ENCODE data around the gene MLXIP.

The MLXIP gene

GRCh38 chr12:122085591-122085990, 7.0 kb downstream of the MLXIP start:
- TF ChIP-seq Cebpa-rat (IDR thresholded peaks at IDR 0.05) = no peak
- peaks cover 93% of the 10 kb centered on the region for H3K4me1 ChIP-seq
- peak overlapping the region; percentile 80 for H3K9ac ChIP-seq
- H3K4me2 ChIP-seq = peak overlapping the region; percentile 97
- H3K27ac ChIP-seq = peak overlapping the region; percentile 98
- H3K4me3 ChIP-seq = peak overlapping the region; percentile 57
- H3K36me3 ChIP-seq = peaks cover 63% of the 10 kb centered on the region
- no peaks in the 10 kb centered on the region for H3K27me3 ChIP-seq
- no peaks in the 10 kb centered on the region for H3K9me3 ChIP-seq
- peaks cover 99% of the 10 kb centered on the region for H4K20me1 ChIP-seq

GRCh38 chr12:122086116-122086515, 7.6 kb downstream of the MLXIP start:
- Histone ChIP-seq H3K4me2 (peak overlapping the region; percentile 97), H4K20me1 (peaks cover 100% of the 10 kb centered on the region), H3K9ac (peak overlapping the region; percentile 80), H3K9me3 (no peaks in the 10 kb centered on the region), H3K4me1 (peaks cover 97% of the 10 kb centered on the region), H3K27ac (peak overlapping the region; percentile 98), H3K27me3 (no peaks in the 10 kb centered on the region), H3K36me3 (peaks cover 68% of the 10 kb centered on the region), H3K4me3 (peak overlapping the region; percentile 57)
- no peak for TF ChIP-seq Cebpa-rat (IDR thresholded peaks at IDR 0.05)

DNA sequence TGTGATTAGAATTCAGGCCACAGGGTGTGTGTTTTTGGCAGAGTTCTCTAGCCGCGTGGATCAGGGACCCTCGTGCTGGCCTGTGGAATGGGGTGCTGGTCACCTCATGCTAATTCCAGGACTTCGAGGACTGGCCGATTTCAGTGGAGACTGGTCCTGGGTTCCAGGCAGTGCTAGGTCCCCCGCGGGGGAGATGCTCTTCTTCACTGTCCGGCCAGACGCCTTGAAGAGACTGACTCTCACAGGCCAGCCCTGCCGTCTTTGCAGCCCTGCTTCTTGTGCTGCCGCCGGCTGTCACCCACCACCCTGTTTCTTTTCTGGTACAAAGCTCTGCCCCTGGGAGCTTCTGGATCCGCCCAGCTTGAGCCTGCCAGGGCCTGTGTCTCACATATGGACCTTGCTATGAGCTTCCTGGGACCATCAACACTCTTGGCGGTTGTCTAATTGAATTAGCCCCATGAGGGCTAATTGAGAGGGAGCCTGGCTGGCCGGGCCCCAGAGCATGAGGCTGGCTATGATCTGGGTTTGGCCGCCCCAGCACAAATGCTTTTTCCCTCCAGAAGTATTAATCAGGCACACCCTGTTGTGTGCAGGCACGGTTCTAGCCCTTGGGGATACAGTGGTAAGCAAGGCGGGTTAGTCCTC, 8.2 kb downstream of the MLXIP start:
- Histone ChIP-seq H3K4me1 (peaks cover 99% of the 10 kb centered on the region), H4K20me1 (peaks cover 100% of the 10 kb centered on the region), H3K9ac (peak overlapping the region; percentile 80), H3K4me2 (peak overlapping the region; percentile 97), H3K9me3 (no peaks in the 10 kb centered on the region), H3K27me3 (no peaks in the 10 kb centered on the region), H3K4me3 (peak overlapping the region; percentile 57), H3K27ac (peak overlapping the region; percentile 98), H3K36me3 (peaks cover 74% of the 10 kb centered on the region)
- no peak for TF ChIP-seq Cebpa-rat (IDR thresholded peaks at IDR 0.05)

DNA sequence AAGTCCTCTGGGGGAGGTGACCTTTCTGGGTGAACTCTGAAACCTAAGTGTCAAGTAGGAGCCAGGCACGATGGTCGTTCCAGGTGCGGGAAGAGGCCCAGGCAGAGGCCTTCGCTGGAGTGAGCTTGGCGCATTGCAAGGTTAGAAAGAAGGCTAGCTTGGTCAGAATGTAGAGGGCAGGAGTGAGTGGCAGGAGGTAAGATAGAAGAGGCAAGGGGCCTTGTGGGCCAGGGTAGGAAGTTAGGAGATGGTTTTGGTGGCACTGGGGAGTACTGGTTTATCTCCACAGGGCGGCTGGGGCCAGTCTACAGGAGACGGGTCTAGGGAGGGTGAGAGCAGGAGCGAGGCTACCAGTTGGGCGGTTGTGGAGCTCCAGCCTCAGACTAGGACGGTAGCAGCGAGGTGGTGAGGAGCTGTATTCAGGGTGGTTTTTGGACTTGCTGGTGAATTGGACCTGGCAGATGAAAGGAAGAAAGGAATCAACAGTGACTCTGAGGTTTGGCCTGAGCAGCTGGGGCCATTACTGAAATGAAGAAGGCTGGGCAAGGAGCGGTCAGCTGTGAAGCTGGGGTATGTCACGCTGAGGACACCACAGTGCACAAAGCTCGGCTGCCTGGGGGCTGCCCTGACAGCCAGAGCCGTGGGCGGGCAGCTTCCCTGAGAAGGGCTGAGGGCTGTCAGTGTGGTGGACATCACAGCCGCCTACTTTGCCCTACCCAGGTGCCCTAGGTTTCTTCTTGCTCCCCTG, 9.0 kb downstream of the MLXIP start:
- Histone ChIP-seq H3K27me3 (no peaks in the 10 kb centered on the region), H3K27ac (peak overlapping the region; percentile 98), H3K9me3 (no peaks in the 10 kb centered on the region), H3K4me2 (peak overlapping the region; percentile 97), H4K20me1 (peaks cover 100% of the 10 kb centered on the region), H3K9ac (peak overlapping the region; percentile 80), H3K4me1 (peaks cover 100% of the 10 kb centered on the region), H3K36me3 (peaks cover 83% of the 10 kb centered on the region), H3K4me3 (peak overlapping the region; percentile 57)
- TF ChIP-seq Cebpa-rat (IDR thresholded peaks at IDR 0.05) = no peak

GRCh38 chr12:122088179-122088810, 9.7 kb downstream of the MLXIP start:
- peaks cover 84% of the 10 kb centered on the region for H3K36me3 ChIP-seq
- peak overlapping the region; percentile 98 for H3K27ac ChIP-seq
- peak overlapping the region; percentile 57 for H3K4me3 ChIP-seq

DNA sequence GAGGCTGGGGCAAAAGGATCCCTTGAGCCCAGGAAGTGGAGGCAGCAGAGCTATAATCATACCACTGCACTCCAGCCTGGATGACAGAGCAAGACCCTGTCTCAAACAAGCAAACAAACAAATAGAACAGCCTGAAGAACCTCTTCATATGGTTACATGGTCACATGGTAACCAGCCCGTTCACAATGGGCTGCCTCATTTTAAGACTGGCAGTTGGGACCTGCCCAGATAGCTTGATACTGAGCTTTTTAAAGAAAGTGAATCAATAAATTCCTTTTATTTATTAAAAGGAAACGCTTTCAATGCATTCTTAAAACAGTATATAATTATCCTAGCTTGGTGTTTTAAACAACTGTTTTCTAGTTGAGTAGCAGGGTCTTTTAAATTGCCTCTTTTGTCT, 10.5 kb downstream of the MLXIP start:
- no peak overlapping the region for H3K4me3 ChIP-seq
- no peaks in the 10 kb centered on the region for H3K9me3 ChIP-seq
- TF ChIP-seq Cebpa-rat (IDR thresholded peaks at IDR 0.05) = no peak
- no peak overlapping the region; the same call in 1 of the 2 replicates for H3K9ac ChIP-seq
- H3K4me2 ChIP-seq = peak overlapping the region; percentile 97
- peak overlapping the region; percentile 98; the same call in 1 of the 2 replicates for H3K27ac ChIP-seq
- no peaks in the 10 kb centered on the region for H3K27me3 ChIP-seq
- H3K36me3 ChIP-seq = peaks cover 78% of the 10 kb centered on the region
- H3K4me1 ChIP-seq = peaks cover 100% of the 10 kb centered on the region
- H4K20me1 ChIP-seq = peaks cover 100% of the 10 kb centered on the region

More at GRCh38 chr12:122088179-122088810, 9.7 kb downstream of the MLXIP start:
- Histone ChIP-seq H3K4me1 (peaks cover 100% of the 10 kb centered on the region), H3K4me2 (peak overlapping the region; percentile 97), H3K9me3 (no peaks in the 10 kb centered on the region), H3K27me3 (no peaks in the 10 kb centered on the region), H4K20me1 (peaks cover 100% of the 10 kb centered on the region), H3K9ac (peak overlapping the region; percentile 80)
- TF ChIP-seq Cebpa-rat (IDR thresholded peaks at IDR 0.05) = no peak

- H3K4me3 ChIP-seq = no peak overlapping the region
- H4K20me1 ChIP-seq = peaks cover 100% of the 10 kb centered on the region
- H3K9ac ChIP-seq = no peak overlapping the region
- H3K4me2 ChIP-seq = peak overlapping the region; percentile 97; the same call in 1 of the 2 replicates
- no peaks in the 10 kb centered on the region for H3K27me3 ChIP-seq
- peaks cover 60% of the 10 kb centered on the region for H3K36me3 ChIP-seq
- no peaks in the 10 kb centered on the region for H3K9me3 ChIP-seq
- no peak for TF ChIP-seq Cebpa-rat (IDR thresholded peaks at IDR 0.05)
- H3K4me1 ChIP-seq = peaks cover 99% of the 10 kb centered on the region
- H3K27ac ChIP-seq = 0 out of 2 replicates have a peak overlapping the region, but pooled peaks have one; percentile 3
These were observed 12.4 kb downstream of the MLXIP start for GRCh38 chr12:122090759-122091515.

GRCh38 chr12:122093098-122093883, 14.7 kb downstream of the MLXIP start:
- TF ChIP-seq Cebpa-rat (IDR thresholded peaks at IDR 0.05) = no peak
- H3K27ac ChIP-seq = peak overlapping the region; percentile 10
- peaks cover 44% of the 10 kb centered on the region; the same call in 1 of the 2 replicates for H3K36me3 ChIP-seq
- H3K4me1 ChIP-seq = peaks cover 99% of the 10 kb centered on the region
- no peak overlapping the region for H3K4me3 ChIP-seq
- peak overlapping the region; percentile 45 for H3K4me2 ChIP-seq
- no peak overlapping the region for H3K9ac ChIP-seq
- H4K20me1 ChIP-seq = peaks cover 100% of the 10 kb centered on the region
- H3K27me3 ChIP-seq = no peaks in the 10 kb centered on the region
- no peaks in the 10 kb centered on the region for H3K9me3 ChIP-seq

All from BLaER1 (cell line).